Panc1 (cell line): ENCODE results near the gene SGCE. TPM values are rescaled to one million over a fixed set of nuclear protein-coding genes. Genes with fewer than 3 reads are reported as not detected.

Experiments
- ATAC-seq: fragments of 200-7000 bp; cut with Tn5 transposase; 2 replicates; pipeline ENCODE4 v1.9.1; 2020; ENCODE audit warnings: mild to moderate bottlenecking, moderate library complexity
- BruUV-seq: library from RNA; stranded (reverse); fragments of 400-500 nt; replicated peaks from 2 replicates; lab custom pipeline; 2021; lab: Mats Ljungman, UMichigan
- CTCF ChIA-PET: fragments of 300-600 bp; sonication (Branson Sonifier 250); formaldehyde crosslinking; loops from one replicate; lab custom pipeline; 2022; ENCODE audit warnings: antibody characterized with exemption; lab: Charles Lee
- POLR2A ChIA-PET: fragments of 300-600 bp; sonication (Branson Sonifier 250); formaldehyde crosslinking; loops from one replicate; lab custom pipeline; 2022; ENCODE audit warnings: antibody characterized with exemption; lab: Charles Lee
- DNase-seq: peaks from one replicate; pipeline ENCODE4 v3.0.0-alpha.2; 2010; ENCODE audit warnings: low read depth, low spot score
- H3K27ac ChIP-seq: 2 replicates; pipeline ENCODE4 v1.5.1; 2011; ENCODE audit warnings: mild to moderate bottlenecking, low read length, inconsistent platforms
- H3K27me3 ChIP-seq: fragments of 200-500 bp; sonication (Bioruptor generic); 2 replicates; pipeline ENCODE4 v1.6.0; 2014; ENCODE audit warnings: low read length, inconsistent platforms; ENCODE audit not compliant: control insufficient read depth, insufficient read depth
- H3K36me3 ChIP-seq: fragments of 200-500 bp; sonication (Bioruptor generic); 2 replicates; pipeline ENCODE4 v1.5.1; 2014; ENCODE audit warnings: inconsistent platforms, mild to moderate bottlenecking, low read length, moderate library complexity; ENCODE audit not compliant: control insufficient read depth, insufficient read depth
- H3K4me1 ChIP-seq: 2 replicates; pipeline ENCODE4 v1.5.1; 2011; ENCODE audit warnings: inconsistent platforms, mild to moderate bottlenecking, low read length, moderate library complexity; ENCODE audit not compliant: control insufficient read depth, insufficient read depth
- H3K4me3 ChIP-seq, 2 experiments: 2 replicates each; pipeline ENCODE4 v1.5.1; 2011 to 2012; ENCODE audit warnings: low read depth in 2 of 2, low read length in 2 of 2, mild to moderate bottlenecking in 2 of 2, inconsistent platforms in 1 of 2, moderate library complexity in 1 of 2
- H3K9me3 ChIP-seq: fragments of 200-500 bp; sonication (Bioruptor generic); 2 replicates; pipeline ENCODE4 v1.5.1; 2014; ENCODE audit warnings: low read depth, mild to moderate bottlenecking, inconsistent platforms, low read length, moderate library complexity; ENCODE audit not compliant: control insufficient read depth, insufficient read depth
- CTCF ChIP-seq: fragments of 450-650 bp; IDR thresholded peaks from 2 replicates; pipeline ENCODE4 v1.5.1; 2017; ENCODE audit warnings: mild to moderate bottlenecking
- POLR2AphosphoS5 ChIP-seq: IDR thresholded peaks from 2 replicates; pipeline ENCODE4 v1.6.1; 2012; ENCODE audit warnings: mild to moderate bottlenecking, low read depth, low read length, moderate library complexity
- REST ChIP-seq, 2 experiments: IDR thresholded peaks; 2 replicates each; pipeline ENCODE4 v1.6.1; 2011 to 2012; ENCODE audit warnings: low read depth in 2 of 2, control low read depth in 1 of 2, low read length in 1 of 2, mild to moderate bottlenecking in 1 of 2, moderate library complexity in 1 of 2; ENCODE audit not compliant: insufficient read depth in 1 of 2
- SIN3A ChIP-seq: IDR thresholded peaks from 2 replicates; pipeline ENCODE4 v1.6.1; 2012; ENCODE audit warnings: low read depth, mild to moderate bottlenecking, low read length, moderate library complexity, borderline replicate concordance; ENCODE audit not compliant: insufficient read depth
- TCF7L2 ChIP-seq: IDR thresholded peaks from 2 replicates; pipeline ENCODE4 v1.6.1; 2011; ENCODE audit warnings: mild to moderate bottlenecking, low read depth, low read length, inconsistent platforms
- in situ Hi-C: cut with HindIII; loops from 2 replicates; pipeline ENCODE4 v1.10.0; 2016; ENCODE audit warnings: low sequenced_read_pairs, low pct_unique_long_range_greater_than_20kb
- intact Hi-C: fragments of 100-400 bp; cut with micrococcal nuclease; formaldehyde crosslinking; loops from one replicate; pipeline ENCODE4 v1.10.0; 2022; ENCODE audit not compliant: unreplicated experiment
- total RNA-seq: library from RNA; stranded (reverse); gene quantifications from one replicate; pipeline ENCODE4 v1.2.1, GENCODE V29; 2021; ENCODE audit not compliant: unreplicated experiment

Gene SGCE
- total RNA-seq, 1 experiment from 2014 or later, result 32.0 TPM

GRCh38 chr7:94615666-94616065 lies 40.3 kb downstream of the SGCE start:
- TF ChIP-seq REST (IDR thresholded peaks at IDR 0.05; ENCODE audit: insufficient read depth in 1 of 2, low read depth in 2 of 2, low read length in 1 of 2) (no peak), CTCF (no peak), POLR2AphosphoS5 (no peak), SIN3A (no peak), TCF7L2 (no peak)
- DNase-seq (no peak), ATAC-seq (no peak)
- ChIA-PET CTCF (no interaction called here), POLR2A (no interaction called here)
- no peaks in the 10 kb centered on the region for H3K4me1 ChIP-seq
- H3K4me3 ChIP-seq, result no peak overlapping the region
- BruUV-seq, result no TSS peak
- H3K27ac ChIP-seq, result no peak overlapping the region
- in situ Hi-C loops, result no loop called here
- intact Hi-C loops, result no loop called here
- no peaks in the 10 kb centered on the region for H3K27me3 ChIP-seq
- H3K36me3 ChIP-seq, result no peaks in the 10 kb centered on the region; the same call in 1 of the 2 replicates
- H3K9me3 ChIP-seq, result no peaks in the 10 kb centered on the region

- TF ChIP-seq TCF7L2, result no peak
- no peak for TF ChIP-seq REST (IDR thresholded peaks at IDR 0.05; ENCODE audit: insufficient read depth in 1 of 2, low read depth in 2 of 2, low read length in 1 of 2)
- no peak for TF ChIP-seq SIN3A
- TF ChIP-seq CTCF, result no peak
- no peak for TF ChIP-seq POLR2AphosphoS5
- no peaks in the 10 kb centered on the region for H3K9me3 ChIP-seq
- ATAC-seq (no peak), DNase-seq (no peak)
- CTCF ChIA-PET, result no interaction called here
- no TSS peak for BruUV-seq
- no peaks in the 10 kb centered on the region for H3K27me3 ChIP-seq
- H3K36me3 ChIP-seq, result no peaks in the 10 kb centered on the region; the same call in 1 of the 2 replicates
- no peak overlapping the region for H3K4me3 ChIP-seq
- POLR2A ChIA-PET, result no interaction called here
- intact Hi-C loops, result no loop called here
- no peak overlapping the region for H3K27ac ChIP-seq
- no peaks in the 10 kb centered on the region for H3K4me1 ChIP-seq
- in situ Hi-C loops, result no loop called here
Observed at GRCh38 chr7:94612661-94613060, 43.3 kb downstream of the SGCE start.
